GM12878 (cell line): ENCODE measurements around the gene NCMAP. TPM values are rescaled to one million over a fixed set of nuclear protein-coding genes. Genes with fewer than 3 reads are reported as not detected.

Source experiments
- ATAC-seq: fragments of 200-7000 bp; cut with Tn5 transposase; 3 replicates; pipeline ENCODE4 v1.9.1; 2020; ENCODE audit warnings: mild to moderate bottlenecking, moderate library complexity
- BruUV-seq: library from RNA; stranded (reverse); fragments of 400-500 nt; replicated peaks from 2 replicates; lab custom pipeline; 2021; lab: Mats Ljungman, UMichigan
- CTCF ChIA-PET: fragments of 300-600 bp; sonication (Branson Sonifier 250); formaldehyde crosslinking; extraction: SDS; loops from one replicate; lab custom pipeline; 2021; ENCODE audit warnings: inconsistent platforms; lab: Yijun Ruan, JAX
- POLR2A ChIA-PET: fragments of 350-600 bp; formaldehyde crosslinking; extraction: SDS; loops from one replicate; lab custom pipeline; 2021; ENCODE audit warnings: inconsistent platforms; lab: Charles Lee
- RAD21 ChIA-PET: fragments of 300-600 bp; sonication (Branson Sonifier 250); formaldehyde crosslinking; loops from one replicate; lab custom pipeline; 2023; ENCODE audit warnings: antibody characterized with exemption; ENCODE audit not compliant: unreplicated experiment; lab: Charles Lee
- SMC1A ChIA-PET: fragments of 300-600 bp; sonication (Branson Sonifier 250); formaldehyde crosslinking; loops from one replicate; lab custom pipeline; 2023; ENCODE audit not compliant: unreplicated experiment, uncharacterized antibody; lab: Charles Lee
- DNase-seq: peaks from one replicate; pipeline ENCODE4 v3.0.0-alpha.2; 2011; ENCODE audit warnings: low read depth, low spot score
- FAIRE-seq: peaks from 3 replicates; lab custom pipeline; 2011; peaks lifted over from hg19 to GRCh38; lab: Jason Lieb, UNC
- H2AFZ ChIP-seq: 2 replicates; pipeline ENCODE4 v1.6.0; 2011; ENCODE audit warnings: low read depth, low read length, control low read depth; ENCODE audit not compliant: control insufficient read depth
- H3K27ac ChIP-seq: 2 replicates; pipeline ENCODE4 v1.5.1; 2011; ENCODE audit warnings: control low read depth; ENCODE audit not compliant: control insufficient read depth, insufficient read depth
- H3K27me3 ChIP-seq, 2 experiments: replicated peaks in 1 of 2; 2 replicates each; pipeline versions ENCODE4 v1.6.0 to v1.6.1; 2011; ENCODE audit warnings: low read length in 1 of 2; ENCODE audit not compliant: control insufficient read depth in 2 of 2, insufficient read depth in 2 of 2
- H3K36me3 ChIP-seq, 2 experiments: 2 replicates each; pipeline ENCODE4 v1.5.1; 2011; ENCODE audit warnings: low read length in 1 of 2; ENCODE audit not compliant: control insufficient read depth in 2 of 2, insufficient read depth in 2 of 2
- H3K4me1 ChIP-seq: 2 replicates; pipeline ENCODE4 v1.6.1; 2011; ENCODE audit warnings: mild to moderate bottlenecking, low read length, moderate library complexity, mixed read lengths; ENCODE audit not compliant: control insufficient read depth, insufficient read depth
- H3K4me2 ChIP-seq: 2 replicates; pipeline ENCODE4 v1.6.0; 2011; ENCODE audit warnings: control low read depth; ENCODE audit not compliant: control insufficient read depth, insufficient read depth
- H3K4me3 ChIP-seq: fragments of 200-600 bp; sonication (generic); 2 replicates; pipeline ENCODE4 v1.5.1; 2016
- H3K79me2 ChIP-seq: 2 replicates; pipeline ENCODE4 v1.6.0; 2011; ENCODE audit warnings: low read length; ENCODE audit not compliant: control insufficient read depth, insufficient read depth
- H3K9ac ChIP-seq: 2 replicates; pipeline ENCODE4 v1.8.0; 2011; ENCODE audit warnings: low read length, control low read depth, mixed read lengths; ENCODE audit not compliant: control insufficient read depth, insufficient read depth
- H3K9me3 ChIP-seq: replicated peaks from 3 replicates; pipeline ENCODE4 v1.5.1; 2011; ENCODE audit warnings: mild to moderate bottlenecking, low read length; ENCODE audit not compliant: control insufficient read depth, insufficient read depth
- H4K20me1 ChIP-seq: 2 replicates; pipeline ENCODE4 v1.6.0; 2011; ENCODE audit not compliant: control insufficient read depth, insufficient read depth
- ATF2 ChIP-seq: IDR thresholded peaks from 2 replicates; pipeline ENCODE4 v1.6.1; 2012; ENCODE audit warnings: low read length, inconsistent platforms
- BCL11A ChIP-seq: IDR thresholded peaks from 2 replicates; pipeline ENCODE4 v1.6.1; 2011; ENCODE audit warnings: low read depth, low read length
- BCLAF1 ChIP-seq: fragments of 450-650 bp; IDR thresholded peaks from 2 replicates; pipeline ENCODE4 v1.6.1; 2017; ENCODE audit warnings: antibody characterized with exemption, mild to moderate bottlenecking, moderate library complexity
- CHD4 ChIP-seq: fragments of 200-600 bp; sonication (generic); IDR thresholded peaks from 2 replicates; pipeline ENCODE4 v1.6.1; 2016; ENCODE audit warnings: mild to moderate bottlenecking
- FOS ChIP-seq: IDR thresholded peaks from 3 replicates; pipeline ENCODE4 v1.6.1; 2011; ENCODE audit warnings: borderline replicate concordance; ENCODE audit not compliant: insufficient read length; ENCODE audit errors: extremely low read depth
- HDAC6 ChIP-seq: fragments of 200-600 bp; sonication (generic); IDR thresholded peaks from one replicate; pipeline ENCODE4 v1.8.0; 2017; ENCODE audit warnings: antibody characterized with exemption; ENCODE audit not compliant: unreplicated experiment
- IKZF1 ChIP-seq: fragments of 450-650 bp; conservative IDR thresholded peaks from 2 replicates; pipeline ENCODE4 v1.6.1; 2017; ENCODE audit warnings: antibody characterized with exemption, mild to moderate bottlenecking
- KLF5 ChIP-seq: fragments of 450-650 bp; IDR thresholded peaks from 2 replicates; pipeline ENCODE4 v1.6.1; 2014; ENCODE audit warnings: mild to moderate bottlenecking; ENCODE audit not compliant: partially characterized antibody
- LARP7 ChIP-seq: fragments of 450-650 bp; IDR thresholded peaks from 2 replicates; pipeline ENCODE4 v1.6.1; 2017; ENCODE audit warnings: mild to moderate bottlenecking
- MEF2A ChIP-seq: IDR thresholded peaks from 2 replicates; pipeline ENCODE4 v1.6.1; 2011; ENCODE audit warnings: low read depth, mild to moderate bottlenecking, low read length, moderate library complexity; ENCODE audit not compliant: insufficient read depth
- MYB ChIP-seq: fragments of 150-350 bp; IDR thresholded peaks from 2 replicates; pipeline ENCODE4 v1.6.1; 2014; ENCODE audit warnings: mild to moderate bottlenecking, low read depth, low read length, borderline replicate concordance
- NFXL1 ChIP-seq: fragments of 450-650 bp; IDR thresholded peaks from 2 replicates; pipeline ENCODE4 v1.6.1; 2017; ENCODE audit warnings: antibody characterized with exemption, mild to moderate bottlenecking, borderline replicate concordance
- NRF1 ChIP-seq: conservative IDR thresholded peaks from 2 replicates; pipeline ENCODE4 v1.6.1; 2011; ENCODE audit warnings: mild to moderate bottlenecking, low read depth, low read length, improper control_type of control experiment
- PRDM15 ChIP-seq: fragments of 450-650 bp; formaldehyde crosslinking; IDR thresholded peaks from 2 replicates; pipeline ENCODE4 v1.4.0; 2020; ENCODE audit warnings: mild to moderate bottlenecking, moderate library complexity
- WGBS: methylation state at CpG from one replicate; pipeline ENCODE4 v1.1.6; 2016; ENCODE audit warnings: low lambda C conversion rate; ENCODE audit not compliant: insufficient replicate concordance, insufficient coverage; ENCODE audit errors: missing lambda C conversion rate; 5-methylcytosine and 5-hydroxymethylcytosine counted together
- in situ Hi-C: fragments of 300-500 bp; cut with MboI; formaldehyde crosslinking; loops from 9 replicates; pipeline ENCODE4 v1.14.3; 2018; ENCODE audit warnings: mixed read lengths
- intact Hi-C: fragments of 100-400 bp; cut with micrococcal nuclease; formaldehyde crosslinking; loops from one replicate; pipeline ENCODE4 v1.14.2; 2022; ENCODE audit not compliant: unreplicated experiment
- polyA plus RNA-seq, 11 experiments: library from polyadenylated mRNA; depleted of rRNA in 4 of 11; unstranded in 6 of 11; stranded (reverse) in 5 of 11; fragments of >200 nt; fragmentation: Nextera tagmentation in 4 of 11; fragmentation: Illumina TruSeq in 1 of 11; extraction: Ambion mirVana in 4 of 11; extraction: Trizol in 1 of 11; gene quantifications; 1 replicate in 1 of 11; 2 replicates in 10 of 11; pipeline versions ENCODE4 v1.2.1 to v1.2.3, GENCODE V29; 2011 to 2016; ENCODE audit warnings: inconsistent platforms in 2 of 11, missing spikeins in 2 of 11, low read depth in 1 of 11
- total RNA-seq, 4 experiments: library from RNA; depleted of rRNA in 3 of 4; stranded (reverse); fragments of >200 nt in 3 of 4; fragmentation: Illumina TruSeq in 1 of 4; extraction: Trizol in 1 of 4; gene quantifications; 2 replicates each; pipeline versions ENCODE4 v1.2.1 to v1.2.3, GENCODE V29; 2013 to 2021

The NCMAP gene
- total and polyA plus RNA-seq, 10 of the 15 experiments (the other 5 are each of a cell fraction or from before 2014, with no cell fraction given), result not detected

- TF ChIP-seq BCLAF1, result no peak
- TF ChIP-seq IKZF1, result no peak
- TF ChIP-seq FOS, result no peak
- TF ChIP-seq NFXL1, result no peak
- TF ChIP-seq ATF2, result no peak
Measured at GRCh38 chr1:24562625-24563024, 6.7 kb downstream of the NCMAP start (continued).

GRCh38 chr1:24564695-24565094 lies 8.8 kb downstream of the NCMAP start:
- FAIRE-seq, result no peak
- Histone ChIP-seq H4K20me1 (no peaks in the 10 kb centered on the region), H3K9me3 (no peaks in the 10 kb centered on the region), H3K79me2 (no peaks in the 10 kb centered on the region), H3K4me3 (no peak overlapping the region), H3K4me1 (no peaks in the 10 kb centered on the region), H3K9ac (no peak overlapping the region), H2AFZ (no peak overlapping the region), H3K4me2 (no peak overlapping the region), H3K36me3 (no peaks in the 10 kb centered on the region), H3K27ac (no peak overlapping the region), H3K27me3 (peaks cover 1 to 2% of the 10 kb centered on the region in 2 experiments; a peak in 2 of 4 replicates)
- BruUV-seq, result no TSS peak
- intact Hi-C loops (no loop called here), in situ Hi-C loops (no loop called here)
- ChIA-PET SMC1A (no interaction called here), RAD21 (no interaction called here), POLR2A (interaction anchor here (0.7 kb wide), 1 partner anchor 44 kb away, joined by 6 read pairs; no protein-coding TSS in a partner anchor), CTCF (interaction anchor here (1.2 kb wide), 1 partner anchor 174 kb away, joined by 4 read pairs; no protein-coding TSS in a partner anchor)
- no peak for DNase-seq
- ATAC-seq, result no peak
- WGBS, result 5% methylated on average over 2 of the region's 2 CpGs
- no peak for TF ChIP-seq PRDM15 (CRISPR knock-in tag)
- no peak for TF ChIP-seq HDAC6
- no peak for TF ChIP-seq MEF2A
- no peak for TF ChIP-seq BCL11A
- TF ChIP-seq MYB, result no peak
- no peak for TF ChIP-seq LARP7
- TF ChIP-seq KLF5, result no peak
- TF ChIP-seq NRF1, result no peak
- no peak for TF ChIP-seq CHD4
